Measurements from ENCODE around the gene HARBI1. TPM values are rescaled to one million over a fixed set of nuclear protein-coding genes. Genes with fewer than 3 reads are reported as not detected.

HARBI1 gene
- total RNA-seq, 4 donors from 2014 or later = 1.4 to 4.0 (median 2.7) TPM

DNA sequence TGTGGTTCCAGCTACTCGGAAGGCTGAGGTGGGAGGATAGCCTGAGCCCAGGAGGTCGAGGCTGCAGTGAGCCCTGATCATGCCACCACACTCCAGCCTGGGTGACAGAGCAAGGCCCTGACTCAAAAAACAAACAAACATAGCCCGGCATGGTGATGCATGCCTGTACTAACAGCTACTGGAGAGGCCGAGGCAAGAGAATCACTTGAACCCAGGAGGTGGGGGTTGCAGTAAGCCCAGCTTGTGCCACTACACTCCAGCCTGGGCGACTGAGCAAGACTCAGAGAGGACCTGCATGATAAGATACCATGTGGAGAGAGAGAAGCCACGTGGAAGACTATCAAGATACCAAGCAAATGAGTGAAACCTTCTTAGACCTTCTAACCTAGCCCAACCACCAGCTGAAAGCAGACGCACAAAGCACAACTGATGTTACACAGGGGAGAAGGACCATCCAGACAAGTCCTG lies 59.3 kb downstream of the HARBI1 start:
- no peak for TF ChIP-seq CTCF (IDR thresholded peaks at IDR 0.05)
- ATAC-seq (ENCODE audit: low FRiP score) = no peak
- no peak for DNase-seq (ENCODE audit: low spot score)

DNA sequence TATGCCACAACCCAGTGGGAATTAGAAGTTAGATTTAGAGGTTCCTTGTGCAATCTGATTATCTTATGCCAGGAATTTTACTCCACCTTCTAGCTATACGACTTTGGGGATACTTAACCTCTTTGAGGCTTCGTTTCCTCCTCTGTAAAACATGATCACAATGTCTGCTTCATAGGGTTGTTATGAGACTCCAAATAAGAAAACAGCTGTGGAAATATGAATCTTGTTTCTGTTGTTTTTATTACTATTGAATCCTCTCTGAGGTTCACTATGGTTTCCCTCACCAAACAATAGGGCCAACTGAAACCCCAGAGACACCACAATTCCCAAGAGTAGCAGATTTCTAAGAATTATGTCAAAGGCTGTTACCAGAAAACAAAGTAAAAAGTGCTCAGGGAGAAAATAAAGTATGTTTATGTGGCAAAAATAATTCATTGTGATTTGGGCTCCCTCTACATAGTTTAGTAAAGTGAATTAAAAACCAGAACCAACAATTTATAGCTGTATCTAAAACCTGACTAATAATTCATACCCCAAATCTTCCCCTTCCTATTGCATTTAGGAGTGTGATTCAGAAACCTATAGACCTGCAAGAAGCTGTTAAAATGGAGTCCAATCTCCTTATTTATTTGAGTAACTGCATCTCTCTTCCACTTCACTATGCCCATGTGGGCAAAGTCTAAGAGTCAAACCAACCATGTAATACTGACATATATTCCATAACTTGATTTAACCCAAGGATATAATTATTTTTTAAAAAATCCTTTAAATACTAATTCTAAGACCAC lies 61.6 kb downstream of the HARBI1 start:
- ATAC-seq (ENCODE audit: low FRiP score) (no peak), DNase-seq (ENCODE audit: low spot score) (no peak)
- no peak for TF ChIP-seq CTCF (IDR thresholded peaks at IDR 0.05)

GRCh38 chr11:46554213-46555147 lies 62.5 kb downstream of the HARBI1 start:
- peak; percentile 75 for ATAC-seq (ENCODE audit: low FRiP score)
- DNase-seq (ENCODE audit: low spot score) = no peak
- TF ChIP-seq CTCF (IDR thresholded peaks at IDR 0.05) = no peak

- no peak for DNase-seq (ENCODE audit: low spot score)
These were observed 63.2 kb downstream of the HARBI1 start for GRCh38 chr11:46553814-46554212.

More at GRCh38 chr11:46553814-46554212, 63.2 kb downstream of the HARBI1 start:
- ATAC-seq (ENCODE audit: low FRiP score) = peak; percentile 9
- no peak for TF ChIP-seq CTCF (IDR thresholded peaks at IDR 0.05)

Other genes starting within 250 kb of the HARBI1 start
- gene MDK, start 235.6 kb downstream of the HARBI1 start, total RNA-seq = 10 to 100 TPM; 11.7 to 18.1 (median 15.2) TPM
- gene CHRM4, start 225.5 kb downstream of the HARBI1 start, total RNA-seq = under 1 TPM in 2 of 4 donors, not detected in 2; 0.63 to 0.74 TPM
- 10 to 100 TPM; 19.2 to 41.0 (median 23.5) TPM for gene AMBRA1, start 23.2 kb downstream of the HARBI1 start, total RNA-seq
- 100 to 1,000 TPM in 1 of 4 donors, 10 to 100 TPM in 3; 73.7 to 137 (median 83.3) TPM for gene ATG13, start 326 bp upstream of the HARBI1 start, total RNA-seq
- gene ARHGAP1, start 83.4 kb upstream of the HARBI1 start, total RNA-seq = 10 to 100 TPM; 34.6 to 69.2 (median 42.6) TPM
- gene ZNF408, start 83.8 kb upstream of the HARBI1 start, total RNA-seq = 10 to 100 TPM in 1 of 4 donors, 1 to 10 TPM in 3; 4.3 to 12.2 (median 7.9) TPM
- gene F2, start 102.0 kb upstream of the HARBI1 start, total RNA-seq = not detected
- gene CKAP5, start 229.1 kb upstream of the HARBI1 start, total RNA-seq = 10 to 100 TPM; 27.2 to 37.0 (median 31.6) TPM